Thymus (tissue), 11 donors: ENCODE data around the gene OPCML. TPM values are rescaled to one million over a fixed set of nuclear protein-coding genes. Genes with fewer than 3 reads are reported as not detected.
A peak's percentile ranks its signal among the peaks of the same experiment; 100 is the strongest.

Experiments
- DNase-seq, 9 donors: peaks; one replicate each; pipeline ENCODE4 v3.0.0-alpha.2; 2013; ENCODE audit warnings: low spot score in 9 of 9, low read depth in 6 of 9, missing footprints in 1 of 9
- H3K27ac ChIP-seq, 2 donors: one replicate each; pipeline ENCODE4 v1.5.1; 2013; ENCODE audit warnings: control low read depth in 1 of 2, low read depth in 1 of 2, low read length in 1 of 2, mild to moderate bottlenecking in 1 of 2, moderate library complexity in 1 of 2
- H3K27me3 ChIP-seq, 2 donors: one replicate each; pipeline ENCODE4 v1.5.1; 2013; ENCODE audit warnings: low read length in 1 of 2; ENCODE audit not compliant: control insufficient read depth in 2 of 2, insufficient read depth in 1 of 2
- H3K36me3 ChIP-seq, 2 donors: one replicate each; pipeline ENCODE4 v1.5.1; 2013; ENCODE audit warnings: low read length in 1 of 2, mild to moderate bottlenecking in 1 of 2, moderate library complexity in 1 of 2; ENCODE audit not compliant: control insufficient read depth in 2 of 2, insufficient read depth in 2 of 2
- H3K4me1 ChIP-seq, 2 donors: one replicate each; pipeline ENCODE4 v1.5.1; 2013; ENCODE audit warnings: low read length in 2 of 2; ENCODE audit not compliant: control insufficient read depth in 2 of 2, insufficient read depth in 2 of 2
- H3K4me3 ChIP-seq, 2 donors: one replicate each; pipeline ENCODE4 v1.5.1; 2013; ENCODE audit warnings: low read length in 2 of 2, control low read depth in 1 of 2, mild to moderate bottlenecking in 1 of 2
- H3K9me3 ChIP-seq, 2 donors: one replicate each; pipeline ENCODE4 v1.5.1; 2013; ENCODE audit warnings: low read length in 1 of 2, mild to moderate bottlenecking in 1 of 2; ENCODE audit not compliant: control insufficient read depth in 2 of 2, insufficient read depth in 1 of 2
- WGBS: extraction: QIAGEN DNeasy Blood & Tissue Kit; methylation state at CpG from one replicate; pipeline ENCODE4 v1.1.7; 2013; 5-methylcytosine and 5-hydroxymethylcytosine counted together
- polyA plus RNA-seq: library from polyadenylated mRNA; stranded (reverse); fragments of 200-250 nt; gene quantifications from one replicate; pipeline ENCODE4 v1.2.3, GENCODE V29; 2013
- total RNA-seq: library from RNA; stranded (reverse); fragments of 120-200 nt; gene quantifications from one replicate; pipeline ENCODE4 v1.2.4, GENCODE V29; 2013
- donor health status: healthy.

Gene OPCML
- total and polyA plus RNA-seq, 2 donors, result 0.07 to 0.09 TPM

- 78% methylated on average over 8 of the region's 8 CpGs for WGBS
- Histone ChIP-seq H3K9me3 (peaks cover 0 to 3% of the 10 kb centered on the region in 2 donors), H3K4me3 (no peak overlapping the region), H3K4me1 (no peaks in the 10 kb centered on the region), H3K36me3 (no peaks in the 10 kb centered on the region), H3K27me3 (no peaks in the 10 kb centered on the region), H3K27ac (no peak overlapping the region)
- DNase-seq, result no peak
Observed at GRCh38 chr11:132504501-132505041, 1027.7 kb downstream of the OPCML start.

- 89% methylated on average over 4 of the region's 4 CpGs for WGBS
Observed at GRCh38 chr11:132501356-132501755, 1030.9 kb downstream of the OPCML start.

GRCh38 chr11:132499661-132500060, 1032.6 kb downstream of the OPCML start:
- H3K9me3 ChIP-seq, result no peaks in the 10 kb centered on the region
- no peaks in the 10 kb centered on the region for H3K36me3 ChIP-seq
- DNase-seq, result no peak
- 85% methylated on average over 3 of the region's 3 CpGs for WGBS
- no peak overlapping the region for H3K4me3 ChIP-seq
- H3K4me1 ChIP-seq, result no peaks in the 10 kb centered on the region
- H3K27me3 ChIP-seq, result no peaks in the 10 kb centered on the region
- no peak overlapping the region for H3K27ac ChIP-seq

More at GRCh38 chr11:132501356-132501755, 1030.9 kb downstream of the OPCML start:
- no peaks in the 10 kb centered on the region for H3K36me3 ChIP-seq
- H3K4me1 ChIP-seq, result no peaks in the 10 kb centered on the region
- no peaks in the 10 kb centered on the region for H3K27me3 ChIP-seq
- no peak overlapping the region for H3K27ac ChIP-seq
- no peaks in the 10 kb centered on the region for H3K9me3 ChIP-seq
- H3K4me3 ChIP-seq, result no peak overlapping the region
- no peak for DNase-seq

GRCh38 chr11:132496341-132496740, 1036.0 kb downstream of the OPCML start:
- H3K4me3 ChIP-seq, result no peak overlapping the region
- DNase-seq, result no peak
- H3K36me3 ChIP-seq, result no peaks in the 10 kb centered on the region
- no peaks in the 10 kb centered on the region for H3K9me3 ChIP-seq
- H3K27me3 ChIP-seq, result no peaks in the 10 kb centered on the region
- no peak overlapping the region for H3K27ac ChIP-seq
- no peaks in the 10 kb centered on the region for H3K4me1 ChIP-seq

GRCh38 chr11:132493801-132494200, 1038.5 kb downstream of the OPCML start:
- H3K27ac ChIP-seq, result no peak overlapping the region
- H3K4me1 ChIP-seq, result no peaks in the 10 kb centered on the region
- H3K4me3 ChIP-seq, result no peak overlapping the region
- no peak for DNase-seq
- H3K36me3 ChIP-seq, result no peaks in the 10 kb centered on the region
- WGBS, result 79% methylated on average over 4 of the region's 4 CpGs
- H3K9me3 ChIP-seq, result no peaks in the 10 kb centered on the region
- H3K27me3 ChIP-seq, result no peaks in the 10 kb centered on the region

- no peaks in the 10 kb centered on the region for H3K36me3 ChIP-seq
- H3K27ac ChIP-seq, result no peak overlapping the region
- H3K27me3 ChIP-seq, result no peaks in the 10 kb centered on the region
- WGBS, result 82% methylated on average over 5 of the region's 5 CpGs
- no peaks in the 10 kb centered on the region for H3K4me1 ChIP-seq
- no peak overlapping the region for H3K4me3 ChIP-seq
- H3K9me3 ChIP-seq, result no peaks in the 10 kb centered on the region
- DNase-seq, result no peak
Observed at GRCh38 chr11:132490978-132491377, 1041.3 kb downstream of the OPCML start.

- WGBS, result 95% methylated on average over 1 of the region's 1 CpG
Observed at GRCh38 chr11:132486060-132486459, 1046.2 kb downstream of the OPCML start.

GRCh38 chr11:132475026-132475425, 1057.3 kb downstream of the OPCML start:
- H3K27ac ChIP-seq, result no peak overlapping the region
- no peaks in the 10 kb centered on the region for H3K27me3 ChIP-seq
- DNase-seq, result no peak
- over 99% methylated on average over 2 of the region's 2 CpGs for WGBS
- no peaks in the 10 kb centered on the region for H3K4me1 ChIP-seq
- peaks cover 0 to 3% of the 10 kb centered on the region in 2 donors for H3K9me3 ChIP-seq
- no peak overlapping the region for H3K4me3 ChIP-seq
- no peaks in the 10 kb centered on the region for H3K36me3 ChIP-seq

More at GRCh38 chr11:132486060-132486459, 1046.2 kb downstream of the OPCML start:
- DNase-seq, result no peak
- Histone ChIP-seq H3K36me3 (no peaks in the 10 kb centered on the region), H3K9me3 (peaks cover 0 to 3% of the 10 kb centered on the region in 2 donors), H3K4me3 (no peak overlapping the region), H3K27me3 (no peaks in the 10 kb centered on the region), H3K4me1 (no peaks in the 10 kb centered on the region), H3K27ac (no peak overlapping the region)

- Histone ChIP-seq H3K4me1 (no peaks in the 10 kb centered on the region), H3K27ac (peak overlapping the region in 1 of 2 donors; percentile 41), H3K9me3 (peaks cover 0 to 3% of the 10 kb centered on the region in 2 donors), H3K36me3 (no peaks in the 10 kb centered on the region), H3K4me3 (no peak overlapping the region), H3K27me3 (no peaks in the 10 kb centered on the region)
- DNase-seq, result no peak
- WGBS, result 88% methylated on average over 6 of the region's 6 CpGs
Observed at GRCh38 chr11:132472411-132473172, 1059.7 kb downstream of the OPCML start.
